NCI-H460 (cell line): ENCODE data around the gene TEX261. TPM values are rescaled to one million over a fixed set of nuclear protein-coding genes. Genes with fewer than 3 reads are reported as not detected.
A peak's percentile ranks its signal among the peaks of the same experiment; 100 is the strongest.

Experiments
- DNase-seq: peaks from one replicate; pipeline ENCODE4 v3.0.0-alpha.2; 2016; ENCODE audit warnings: low read depth; ENCODE audit errors: extremely low read depth
- total RNA-seq: library from RNA; depleted of rRNA; stranded (reverse); fragments of >200 nt; shearing (Covaris generic); gene quantifications from 2 replicates; pipeline ENCODE4 v1.2.3, GENCODE V29; 2014

The TEX261 gene
- total RNA-seq, 1 experiment from 2014 or later: 27.6 TPM

DNA sequence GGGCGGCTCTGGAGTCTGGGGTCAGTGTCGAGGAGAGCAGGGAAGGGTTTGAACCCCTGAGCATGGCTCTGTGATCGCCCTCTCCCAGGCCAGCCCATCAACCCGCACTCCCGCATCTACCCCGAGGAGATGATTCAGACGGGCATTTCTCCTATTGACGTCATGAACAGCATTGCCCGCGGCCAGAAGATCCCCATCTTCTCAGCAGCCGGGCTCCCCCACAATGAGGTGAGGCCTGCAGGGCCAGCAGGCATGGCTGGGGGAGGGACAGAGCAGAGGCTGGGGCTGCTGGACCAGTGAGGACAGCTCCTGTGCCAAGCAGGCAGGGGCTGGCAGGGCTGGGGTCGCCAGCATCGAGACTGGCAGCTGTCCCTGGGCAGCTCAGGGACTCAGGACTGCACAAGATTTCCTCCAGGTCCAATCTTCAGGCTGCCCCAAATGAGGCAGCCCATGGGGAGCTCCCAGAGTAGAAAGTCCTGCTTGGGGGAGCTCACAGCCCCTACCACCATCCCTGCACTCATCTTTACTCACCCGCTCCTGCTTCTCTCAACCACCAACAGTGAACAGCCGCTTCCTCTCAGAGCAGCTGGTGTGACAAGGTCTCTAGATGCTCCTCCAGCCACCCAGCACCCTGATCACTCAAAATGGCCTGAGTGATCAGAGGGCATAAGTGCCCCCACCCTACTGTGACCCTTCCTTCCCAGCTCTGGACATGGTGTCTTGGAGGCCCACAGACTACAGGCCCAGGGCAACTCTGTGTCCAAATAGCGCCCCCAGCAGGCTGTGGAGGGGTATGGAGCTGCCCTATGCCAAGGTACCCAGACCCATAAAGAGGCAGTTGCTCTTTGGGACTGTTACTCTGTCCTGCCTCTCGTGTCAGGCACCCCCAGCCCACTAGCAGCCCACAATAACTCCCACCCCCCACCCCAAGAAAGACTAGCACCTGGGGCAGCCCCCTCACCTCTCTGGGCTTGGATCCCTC, 34.5 kb downstream of the TEX261 start:
- DNase-seq: no peak

DNA sequence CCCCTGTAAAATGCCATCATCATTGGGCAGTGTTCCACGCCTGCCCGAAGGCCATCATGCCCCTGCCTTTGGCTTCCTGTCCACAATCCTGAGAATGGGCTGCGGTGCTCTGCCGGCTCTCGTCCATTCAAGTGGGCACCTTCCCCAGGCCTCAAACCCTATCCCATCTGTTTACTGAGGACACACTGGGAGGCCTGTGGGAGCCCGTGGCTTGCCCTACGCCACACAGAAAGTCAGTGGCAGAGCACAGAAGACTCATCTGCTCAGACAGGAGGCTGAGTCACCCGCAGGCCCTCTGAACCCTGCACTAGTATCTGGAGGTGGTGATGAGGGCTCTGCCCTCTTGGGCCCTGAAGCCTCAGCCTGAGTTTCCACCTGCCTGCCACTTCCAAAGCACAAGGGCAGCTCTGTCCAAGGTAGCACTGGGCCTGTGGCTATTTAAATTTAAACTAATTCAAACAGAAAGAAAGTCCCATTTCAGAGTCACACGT, 35.4 kb downstream of the TEX261 start:
- no peak for DNase-seq

DNA sequence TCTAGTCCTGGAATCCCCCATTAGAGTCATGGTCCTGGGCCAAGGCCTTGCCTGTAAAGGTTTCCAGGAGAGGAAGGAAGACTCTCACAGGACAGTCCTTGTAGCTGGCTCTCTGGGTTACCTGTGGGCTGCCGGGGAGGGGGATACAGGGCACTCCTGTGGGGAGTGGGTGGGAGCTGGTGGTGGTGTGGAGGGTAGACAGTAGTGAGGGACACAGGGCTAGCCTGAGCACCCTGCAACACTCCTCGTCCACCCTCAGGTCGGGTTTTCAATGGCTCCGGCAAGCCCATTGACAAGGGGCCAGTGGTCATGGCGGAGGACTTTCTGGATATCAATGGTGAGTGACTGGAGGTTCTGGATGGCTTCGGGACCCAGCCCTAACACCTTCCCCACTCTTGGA, 35.9 kb downstream of the TEX261 start:
- DNase-seq: no peak

DNA sequence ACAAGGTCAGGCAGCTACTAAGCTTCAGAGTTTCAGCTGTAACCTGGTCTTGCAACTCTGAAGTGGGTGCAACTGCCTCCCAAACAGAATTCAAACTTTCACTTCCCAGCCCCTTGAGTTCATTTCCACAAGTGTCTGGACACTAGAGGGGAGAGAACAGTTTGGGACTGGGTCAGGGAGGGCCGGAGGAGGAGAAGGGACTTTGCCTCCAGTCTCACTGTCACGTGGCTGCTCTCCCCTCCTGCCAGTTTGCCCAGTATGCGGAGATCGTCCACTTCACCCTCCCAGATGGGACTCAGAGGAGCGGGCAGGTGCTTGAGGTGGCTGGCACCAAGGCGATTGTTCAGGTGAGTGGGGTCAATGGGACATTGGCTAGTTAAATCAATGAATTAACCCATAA, 36.9 kb downstream of the TEX261 start:
- no peak for DNase-seq

DNA sequence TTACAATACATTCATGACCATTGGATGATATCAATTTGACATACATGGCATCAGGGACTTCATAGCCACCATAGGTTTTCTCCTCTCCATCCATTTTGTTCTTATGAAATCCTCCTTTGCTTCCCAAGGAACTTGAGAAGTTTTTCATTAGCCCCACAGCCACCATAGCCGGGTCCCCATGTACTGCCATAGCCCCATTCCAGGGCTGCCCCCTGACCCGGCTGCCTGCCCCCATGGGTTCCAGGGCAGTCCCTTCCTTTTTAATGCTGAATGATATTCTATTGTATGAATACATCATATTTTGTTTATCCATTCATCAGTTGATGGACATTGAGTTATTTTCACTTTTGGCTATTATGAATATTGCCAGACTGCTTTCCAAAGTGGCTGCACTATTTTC, 38.5 kb downstream of the TEX261 start:
- DNase-seq: no peak

DNA sequence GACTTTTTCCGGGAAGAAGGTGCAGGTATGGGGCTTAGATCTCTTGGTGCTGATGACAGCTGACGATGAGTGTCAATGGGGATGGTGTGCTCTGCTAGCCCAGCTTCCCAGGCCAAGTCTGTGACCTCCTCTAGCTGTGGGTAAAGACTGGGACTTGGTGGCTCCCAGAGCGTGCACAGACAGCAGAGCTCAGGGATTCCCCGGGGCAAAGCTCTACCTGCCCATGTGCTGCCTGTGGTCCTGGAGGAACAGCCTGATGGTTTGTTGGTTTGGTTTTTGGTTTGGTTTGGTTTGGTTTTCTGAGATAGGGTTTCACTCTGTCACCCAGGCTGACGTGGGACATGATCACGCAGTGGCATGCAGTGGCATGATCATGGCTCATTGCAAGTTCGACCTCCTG, 39.8 kb downstream of the TEX261 start:
- DNase-seq: no peak

DNA sequence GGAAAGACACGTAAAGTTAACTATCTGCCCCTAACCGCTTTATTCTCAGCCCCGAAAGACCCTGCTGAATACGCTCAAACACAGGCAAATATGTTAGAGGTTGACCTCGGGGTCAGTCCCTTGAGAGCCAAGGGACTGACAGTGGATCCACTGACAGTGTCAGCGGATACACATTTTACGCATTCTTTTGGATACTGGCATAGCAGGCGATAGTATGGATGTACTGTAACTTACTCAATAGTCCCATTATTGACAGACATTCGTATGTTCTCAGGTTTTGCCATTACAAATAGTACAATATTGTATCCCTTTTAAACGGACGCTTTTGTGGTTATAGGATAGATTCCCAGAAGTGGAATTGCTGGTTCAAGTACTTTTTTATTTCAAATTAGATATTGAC, 45.6 kb downstream of the TEX261 start:
- no peak for DNase-seq

DNA sequence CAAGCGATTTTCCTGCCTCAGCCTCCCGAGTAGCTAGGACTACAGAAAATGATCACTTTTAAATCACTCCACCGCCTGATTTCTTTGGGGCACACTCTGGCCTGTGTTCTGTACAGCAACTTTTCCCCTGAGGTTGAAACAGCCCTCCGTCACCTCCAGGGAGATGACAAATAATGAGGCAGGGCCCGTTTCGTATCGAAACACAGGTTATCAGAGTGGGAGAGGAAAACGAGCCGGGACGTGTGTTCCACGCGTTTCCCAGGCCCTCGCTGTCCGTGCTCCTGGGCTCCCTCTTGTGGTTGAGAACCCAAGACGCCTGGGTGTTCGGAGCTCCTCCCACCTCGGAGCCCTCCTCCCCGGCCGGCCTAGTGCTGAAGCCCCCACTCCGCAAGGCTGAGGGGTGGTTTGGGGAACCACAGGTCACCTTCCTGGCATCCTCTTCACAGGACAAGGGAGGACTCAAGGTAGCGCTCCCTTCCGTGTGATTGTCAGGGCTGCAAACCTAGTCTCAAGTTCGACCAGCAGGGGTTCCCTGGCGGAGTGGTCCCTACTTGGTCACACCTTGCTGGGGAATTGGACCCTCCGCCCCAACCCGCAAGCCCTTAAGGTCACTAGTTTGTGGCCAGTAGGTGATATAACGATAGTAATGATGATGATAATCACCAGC, 46.2 kb downstream of the TEX261 start:
- DNase-seq: peak; percentile 82

DNA sequence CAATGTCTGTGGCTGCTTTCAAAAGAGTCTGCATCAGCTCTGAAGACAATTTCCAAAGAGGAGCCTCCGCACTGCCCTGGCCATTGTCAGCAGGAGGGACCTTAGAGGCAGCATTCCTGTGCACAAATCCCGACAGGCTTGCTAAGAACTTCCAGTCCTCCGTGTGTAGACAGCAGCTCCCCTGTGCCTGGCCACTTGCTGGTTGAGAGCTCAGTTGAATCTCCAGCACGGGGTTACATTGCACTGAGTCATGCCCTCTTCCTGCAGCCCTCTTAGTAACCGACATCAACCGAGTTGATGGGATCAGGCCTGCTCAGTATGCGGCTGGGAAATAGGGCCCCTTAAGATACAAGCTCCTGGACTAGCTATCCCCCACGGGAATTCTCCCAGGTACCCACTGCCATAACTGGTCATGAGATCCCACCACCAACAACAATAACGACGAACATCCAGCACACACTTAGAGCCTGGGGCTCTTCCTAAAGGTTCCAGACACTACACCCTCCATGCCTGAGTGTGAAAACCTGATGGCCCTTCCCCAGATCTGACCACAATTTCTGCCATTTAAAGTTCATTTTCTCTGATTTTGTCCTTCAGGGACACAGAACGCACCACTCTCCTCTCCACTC, 47.0 kb downstream of the TEX261 start:
- DNase-seq: peak; percentile 25

DNA sequence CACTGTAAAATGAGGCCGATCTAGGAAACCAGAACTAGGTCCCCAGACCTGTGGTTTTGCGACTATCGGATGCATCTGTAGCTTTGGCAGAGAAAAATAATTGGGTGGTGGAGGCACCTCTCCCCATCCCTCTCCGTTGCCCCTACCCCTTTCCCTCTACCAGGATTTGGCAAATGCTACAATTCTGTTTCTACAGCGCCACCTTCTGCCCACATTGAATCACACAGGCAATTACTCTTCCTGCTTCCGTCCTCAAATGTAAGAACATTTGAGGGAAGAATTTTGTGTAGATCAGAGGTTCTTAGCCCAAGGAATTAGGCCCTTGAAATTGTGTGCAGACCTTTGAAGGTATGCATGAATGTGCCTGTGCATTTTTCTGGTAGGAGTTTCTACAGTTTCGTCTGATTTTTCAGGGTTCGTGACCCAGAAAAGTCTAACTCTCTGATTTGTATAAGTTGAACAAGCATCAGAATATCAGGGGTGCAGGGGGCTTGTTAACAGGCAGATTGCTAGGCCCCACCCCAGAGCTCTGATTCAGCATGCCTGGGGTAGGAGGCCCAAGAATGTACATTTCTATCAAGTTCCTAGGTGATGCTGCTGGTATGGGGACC, 47.7 kb downstream of the TEX261 start:
- peak; percentile 58 for DNase-seq

DNA sequence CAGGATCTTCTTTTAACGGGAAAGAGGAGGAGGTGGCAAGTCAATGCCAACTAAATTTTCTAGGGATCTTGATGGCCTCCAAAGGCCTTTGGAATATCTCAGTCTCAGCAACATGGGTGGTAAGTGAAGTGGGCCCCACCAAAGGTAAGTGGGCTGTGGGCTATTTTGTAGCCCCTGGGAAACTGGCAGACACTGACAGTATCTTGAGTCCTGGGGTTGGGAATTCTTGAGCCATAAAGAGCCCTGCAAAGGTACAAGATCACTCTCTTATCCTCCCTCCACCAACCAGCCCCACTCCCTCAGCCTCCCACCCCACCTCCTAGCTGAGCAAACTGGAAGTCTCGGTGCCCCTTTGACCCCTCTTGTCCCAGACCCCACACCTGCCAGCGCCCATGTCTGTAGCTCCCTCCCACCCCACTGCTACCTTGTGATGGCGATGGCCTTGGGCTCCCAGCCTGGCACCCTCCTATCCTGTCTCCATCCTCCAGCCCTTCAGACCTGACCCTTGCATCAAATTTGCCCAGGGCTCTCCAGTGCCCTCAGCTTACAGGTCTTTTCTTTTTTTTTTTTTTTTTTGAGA, 50.5 kb downstream of the TEX261 start:
- DNase-seq: no peak

DNA sequence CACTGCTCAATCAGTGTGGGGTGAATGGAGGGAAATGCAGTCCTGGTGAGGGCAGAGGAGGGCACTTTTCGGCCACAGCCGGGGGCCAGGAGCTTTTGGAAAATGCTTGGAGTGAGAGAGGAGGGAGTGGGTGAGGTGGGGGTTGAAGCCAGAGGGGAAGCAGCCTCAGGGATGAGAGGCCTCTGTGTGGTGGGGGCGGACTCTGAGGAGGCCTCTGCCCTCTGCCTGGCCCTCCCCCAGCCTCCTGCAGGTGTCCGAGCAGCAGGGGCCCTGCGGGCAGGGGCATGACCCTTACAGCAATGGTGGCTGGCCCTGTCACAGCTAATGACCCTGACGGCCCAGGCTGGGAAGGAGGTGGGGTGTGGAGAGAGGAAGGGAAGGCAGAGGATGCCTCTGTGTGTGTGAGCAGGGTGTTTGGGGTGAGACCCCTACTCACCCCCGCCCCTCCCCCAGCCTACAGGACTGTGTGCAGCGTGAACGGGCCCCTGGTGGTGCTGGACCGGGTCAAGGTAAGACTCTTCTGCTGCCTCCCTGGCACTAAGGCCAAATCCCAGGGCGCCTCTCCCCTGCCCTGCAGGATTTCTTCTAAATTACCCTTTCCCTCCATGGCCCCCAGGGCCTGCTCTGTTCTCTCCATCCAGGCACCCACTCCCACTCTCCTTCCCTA, 51.3 kb downstream of the TEX261 start:
- no peak for DNase-seq

DNA sequence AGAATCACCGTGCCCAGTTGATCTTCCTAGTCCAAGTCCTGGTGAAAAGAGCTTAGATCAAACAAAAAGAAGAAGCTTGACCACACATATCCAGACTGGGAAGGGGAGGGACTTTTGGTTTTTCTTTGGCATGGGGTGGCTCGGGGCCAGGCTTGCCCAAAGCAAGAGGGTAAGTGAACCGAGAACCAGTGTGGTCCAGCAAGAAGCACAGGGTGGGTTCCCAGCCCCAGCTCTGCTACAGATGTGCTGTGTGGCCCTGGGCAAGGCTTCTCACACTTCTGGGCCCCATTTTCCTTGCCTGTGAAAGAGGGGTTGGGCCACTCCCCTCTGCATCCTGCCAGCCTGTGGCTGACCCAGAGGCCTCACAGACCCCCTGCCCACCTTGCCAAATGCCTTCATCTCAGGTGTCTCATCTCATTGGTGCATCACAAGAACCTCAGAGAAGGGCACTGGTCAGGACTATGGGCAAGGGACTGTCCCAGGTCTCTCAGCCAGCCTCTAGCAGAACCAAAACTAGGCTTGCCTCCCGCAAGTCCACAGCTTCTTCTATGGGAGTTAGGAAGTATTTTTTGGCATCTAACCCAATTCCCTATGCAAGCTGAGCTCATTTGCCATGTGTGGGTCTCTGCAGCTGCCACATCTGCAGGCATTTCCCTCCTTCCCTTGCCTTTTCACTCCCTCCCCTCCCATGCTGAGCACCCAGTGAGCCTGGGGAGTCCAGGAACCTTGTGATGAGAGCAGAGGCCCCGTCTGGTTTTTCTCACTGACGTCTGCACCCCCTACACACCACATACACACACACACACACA, 52.1 kb downstream of the TEX261 start:
- DNase-seq: no peak

DNA sequence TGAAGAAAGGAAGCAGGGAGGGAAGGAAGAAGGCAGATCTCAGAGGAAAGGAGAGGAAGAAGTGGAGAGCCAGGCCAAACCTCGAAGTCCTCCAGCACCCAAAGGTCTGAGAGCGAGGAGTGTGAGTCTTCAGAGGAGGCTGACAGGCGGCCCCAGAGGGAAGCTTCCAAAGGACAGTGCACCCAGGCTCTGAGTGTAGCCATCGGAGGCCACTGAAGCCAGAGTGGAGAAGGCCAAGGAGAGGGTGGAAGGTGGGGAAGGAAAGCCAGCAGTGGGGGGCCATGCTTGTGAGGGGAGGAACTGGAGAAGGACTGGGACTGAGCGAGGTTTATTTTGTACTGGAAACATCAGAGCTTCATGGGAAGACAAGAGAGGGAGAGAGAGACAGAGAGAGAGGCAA, 53.0 kb downstream of the TEX261 start:
- no peak for DNase-seq

DNA sequence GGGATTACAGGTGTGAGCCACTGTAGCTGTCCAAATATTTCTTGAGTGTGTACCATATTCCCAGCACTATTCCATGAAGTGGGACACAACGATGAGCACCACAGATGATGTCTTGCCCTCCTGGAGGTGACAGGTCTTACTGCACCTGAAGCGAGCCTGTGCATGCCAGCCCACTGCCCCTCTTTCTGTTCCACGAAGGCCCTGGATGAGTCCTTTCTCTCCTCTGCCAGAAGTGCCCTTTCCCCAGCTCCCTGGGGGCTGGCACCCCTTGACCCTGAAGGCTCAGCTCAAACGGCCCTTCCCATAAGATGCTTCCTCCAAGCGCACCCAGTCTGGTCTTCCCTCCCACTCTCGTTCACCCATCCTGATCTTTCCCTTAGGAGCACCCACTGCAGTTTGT, 53.5 kb downstream of the TEX261 start:
- no peak for DNase-seq

DNA sequence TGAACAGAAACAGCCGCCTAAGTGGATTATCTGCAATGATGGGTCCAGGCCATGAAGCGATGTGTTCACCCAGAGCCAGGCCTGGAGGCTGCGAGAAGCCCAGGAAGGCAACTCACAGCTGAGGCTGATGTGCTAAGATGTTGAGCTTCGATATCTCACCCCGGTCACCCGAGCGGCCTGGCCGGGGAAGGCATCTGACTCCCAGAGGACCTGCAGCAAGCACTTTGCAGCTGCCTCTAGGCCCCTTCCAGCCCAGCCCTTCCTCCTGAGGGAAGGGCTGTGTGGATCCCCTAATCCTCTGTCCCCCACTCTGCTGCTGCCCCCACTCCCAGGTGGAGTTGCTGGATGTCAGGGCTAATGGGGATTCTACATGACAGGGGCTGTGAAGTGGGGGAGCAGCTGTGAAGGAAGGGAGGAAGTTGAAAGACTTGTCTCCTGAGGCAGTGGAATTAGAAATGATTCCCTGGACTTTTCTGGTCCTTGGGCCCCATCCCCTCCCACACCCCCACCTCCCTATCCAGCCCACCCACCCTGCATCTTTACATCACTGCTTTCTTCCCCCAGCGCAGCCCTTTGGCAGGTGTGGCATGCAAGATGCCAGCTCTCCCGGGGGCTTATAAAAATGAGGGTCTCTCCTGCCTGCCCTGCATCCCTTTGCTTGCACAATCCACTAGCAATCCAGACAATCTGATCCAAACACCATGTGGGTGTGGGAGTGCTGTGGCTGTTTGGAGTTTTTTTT, 54.7 kb downstream of the TEX261 start:
- no peak for DNase-seq

DNA sequence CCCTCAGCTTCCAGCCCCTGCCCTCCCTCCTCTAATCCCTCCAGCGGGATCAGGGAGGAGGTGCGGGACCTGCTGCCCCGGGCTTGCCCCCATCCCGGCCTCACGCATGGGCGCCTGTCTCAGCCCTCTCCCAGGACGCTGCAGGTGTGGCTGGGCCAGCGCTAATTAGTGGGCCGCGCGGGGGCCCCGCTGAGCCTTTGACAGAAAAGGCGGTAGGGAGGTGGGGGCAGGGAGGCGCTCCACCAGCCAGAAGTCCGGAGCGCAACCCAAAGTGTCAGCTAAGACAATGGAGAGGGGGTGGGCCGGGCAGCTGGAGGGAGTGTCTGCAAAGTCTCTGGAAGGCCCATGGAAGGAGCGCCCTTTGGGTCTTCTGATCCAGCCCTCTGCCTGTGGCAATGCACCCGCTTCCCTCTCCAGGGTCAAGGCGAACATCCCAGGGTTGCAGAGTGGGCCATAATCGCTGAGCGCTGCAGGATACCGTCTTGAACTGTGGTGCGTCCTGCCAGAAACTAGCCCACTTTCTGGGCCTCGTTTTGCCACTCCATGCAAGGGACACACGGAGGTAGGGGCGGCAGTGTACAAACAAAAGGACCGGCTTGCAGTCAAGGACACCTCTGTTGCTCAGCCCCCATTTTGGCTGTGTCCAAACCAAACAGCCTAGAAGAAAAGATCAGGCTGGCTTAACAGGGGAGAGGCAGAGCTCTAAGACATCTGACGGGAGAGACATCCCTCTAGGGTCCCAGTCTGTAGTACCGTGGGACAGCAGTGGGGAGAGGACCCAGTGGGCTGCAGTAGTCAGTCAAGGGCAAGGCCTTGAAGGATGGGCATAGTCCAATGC, 55.5 kb downstream of the TEX261 start:
- no peak for DNase-seq

DNA sequence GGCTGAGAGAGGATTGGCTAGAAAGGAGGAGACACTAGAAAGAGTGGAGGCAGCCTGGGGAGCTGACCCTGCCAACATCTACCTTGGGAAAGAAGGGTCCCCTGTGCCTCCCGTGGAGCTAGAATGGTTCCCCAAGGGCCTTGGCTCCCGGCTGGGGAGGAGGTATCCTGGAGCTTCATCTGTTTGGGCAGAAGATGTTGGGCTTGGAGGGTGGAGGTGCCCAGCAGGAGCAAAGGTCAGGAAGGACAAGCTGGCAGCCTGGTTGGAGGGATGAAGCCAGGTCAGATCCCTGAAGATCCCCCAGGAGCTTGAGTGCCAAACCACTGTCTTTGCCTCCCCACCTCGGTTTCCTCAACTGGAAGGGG, 56.1 kb downstream of the TEX261 start:
- DNase-seq: no peak
